Stimulated activated CD8-positive, alpha-beta memory T cell treated with anti-CD3 and anti-CD28 coated beads, Interleukin-12 subunit alpha, Interleukin-12 subunit beta, amount 100 ng/mL, for 24 hours (primary cell): ENCODE data around the gene FSD1L.

ENCODE experiments used
- DNase-seq: peaks from one replicate; pipeline ENCODE4 v3.0.0-alpha.2; 2020; ENCODE audit errors: extremely low read depth

Gene FSD1L

DNA sequence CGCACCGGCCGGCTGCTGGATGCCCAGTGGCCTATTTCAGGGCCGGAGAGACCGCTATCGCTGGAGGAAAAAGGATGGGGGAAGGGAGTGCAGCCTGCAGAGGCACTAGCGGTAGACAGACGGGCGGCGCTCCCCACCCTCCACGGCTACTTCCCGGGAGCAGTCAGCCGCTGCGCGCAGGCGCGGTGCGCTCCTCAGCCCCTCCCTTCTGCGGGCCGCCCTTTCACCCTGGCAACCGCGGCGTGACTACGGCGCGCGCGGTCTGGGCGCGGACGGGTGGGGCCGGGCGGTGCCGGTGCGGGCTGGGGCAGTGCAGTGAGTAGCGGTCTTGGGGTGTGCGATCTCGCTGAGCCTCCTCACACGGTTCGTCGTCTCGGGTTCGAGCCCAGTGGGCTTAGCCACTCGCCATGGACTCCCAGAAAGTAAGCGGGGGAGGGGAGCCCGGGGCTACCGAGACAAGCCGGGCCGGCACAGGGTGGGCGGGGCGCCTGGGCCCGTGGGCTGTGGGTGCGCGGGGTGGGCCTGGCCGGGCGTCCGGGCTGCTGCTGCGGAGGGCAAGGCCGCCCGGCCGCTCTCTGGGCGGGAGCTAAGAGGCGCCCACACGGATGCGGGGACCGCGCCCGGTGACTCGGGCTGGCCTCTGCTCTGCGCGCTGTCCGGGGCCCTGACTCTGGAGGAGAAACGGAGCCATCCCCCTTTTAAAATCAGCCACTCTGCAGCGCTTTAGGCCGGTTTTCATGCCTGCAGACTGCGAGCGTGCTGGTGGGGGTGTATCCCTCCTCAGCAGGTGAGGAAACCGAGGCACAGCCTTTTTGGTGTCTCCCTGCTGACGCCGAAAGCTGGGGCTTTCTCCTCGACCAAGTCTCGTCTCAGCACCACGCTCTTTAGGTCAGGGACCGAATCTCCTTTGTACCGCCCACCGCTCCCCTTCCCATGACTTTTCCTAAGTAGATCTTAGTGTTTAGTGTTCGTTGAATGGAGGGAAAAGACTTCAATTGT lies at the start of gene FSD1L:
TSS of gene FSD1L (plus strand) at position 221 of the 999 bp plus-strand sequence. CDS start at position 408, 187 bp downstream.
- DNase-seq = peak; percentile 59

DNA sequence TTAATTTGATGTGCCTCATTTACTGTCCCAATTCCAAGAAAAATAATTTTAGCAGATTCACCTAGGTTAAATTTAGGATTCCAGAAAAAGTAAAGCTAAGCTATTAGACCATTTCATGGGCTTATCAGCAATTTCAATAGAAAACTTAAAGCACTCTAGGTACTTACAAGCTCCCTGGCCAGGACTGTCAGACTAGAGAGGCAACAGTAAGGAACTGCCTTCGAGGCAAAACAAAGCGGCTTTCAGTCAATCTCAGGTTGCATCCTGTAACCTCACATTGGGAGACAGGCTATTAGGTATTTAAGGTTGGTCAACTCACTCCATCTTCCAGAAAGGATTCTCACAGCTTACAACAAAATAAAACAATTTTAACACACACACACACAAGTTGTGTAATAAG lies 48.7 kb upstream of the FSD1L start:
- no peak for DNase-seq

DNA sequence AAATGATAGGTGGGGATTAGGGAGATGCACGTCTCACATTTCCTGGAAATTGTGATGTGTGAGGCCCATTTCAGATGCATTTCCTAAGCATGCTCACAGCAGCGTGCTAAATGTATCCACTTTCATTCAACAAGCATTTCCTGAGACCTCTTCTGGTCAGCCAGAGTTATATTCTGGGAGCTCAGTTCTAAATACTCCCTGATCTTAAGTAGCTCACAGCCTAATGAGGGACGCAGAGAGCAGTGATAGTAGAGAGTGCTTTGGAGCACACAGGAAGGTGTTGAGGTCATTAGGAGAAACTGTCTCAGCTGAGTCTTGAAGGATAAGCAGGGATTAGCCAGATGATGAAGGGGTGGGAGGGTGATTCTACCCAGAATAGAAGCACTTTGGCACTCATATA lies 46.2 kb upstream of the FSD1L start:
- no peak for DNase-seq

DNA sequence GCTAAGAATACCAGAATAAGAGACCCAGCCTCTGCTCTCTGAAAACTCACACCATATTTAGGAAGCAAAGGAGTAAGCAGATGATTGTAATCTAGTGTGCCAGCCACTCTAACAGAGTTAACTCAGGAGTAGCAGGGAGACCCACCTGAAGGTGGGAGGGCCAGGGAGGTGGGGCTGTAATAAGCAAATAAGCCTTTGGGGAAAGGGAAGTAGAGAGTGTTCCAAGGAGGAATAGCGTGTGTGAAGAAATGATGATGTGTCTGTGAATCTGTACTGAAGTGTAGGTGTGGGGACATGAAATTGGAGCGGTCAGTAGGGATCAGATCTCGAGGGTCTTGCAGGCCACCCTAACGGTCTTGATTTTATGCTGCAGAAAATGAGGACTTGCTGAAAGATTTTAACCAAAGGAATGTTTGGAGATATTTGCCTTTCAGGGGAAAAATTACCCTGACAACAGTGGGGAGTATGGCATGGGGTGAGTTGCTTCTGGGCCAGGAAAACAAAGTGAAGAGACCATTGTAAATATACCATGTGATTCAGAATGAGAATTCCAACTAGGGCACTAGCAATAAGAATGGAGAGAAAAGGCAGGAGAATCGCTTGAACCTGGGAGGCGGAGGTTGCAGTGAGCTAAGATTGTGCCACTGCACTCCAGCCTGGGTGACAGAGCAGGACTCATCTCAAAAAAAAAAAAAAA lies 44.1 kb upstream of the FSD1L start:
- DNase-seq = no peak

DNA sequence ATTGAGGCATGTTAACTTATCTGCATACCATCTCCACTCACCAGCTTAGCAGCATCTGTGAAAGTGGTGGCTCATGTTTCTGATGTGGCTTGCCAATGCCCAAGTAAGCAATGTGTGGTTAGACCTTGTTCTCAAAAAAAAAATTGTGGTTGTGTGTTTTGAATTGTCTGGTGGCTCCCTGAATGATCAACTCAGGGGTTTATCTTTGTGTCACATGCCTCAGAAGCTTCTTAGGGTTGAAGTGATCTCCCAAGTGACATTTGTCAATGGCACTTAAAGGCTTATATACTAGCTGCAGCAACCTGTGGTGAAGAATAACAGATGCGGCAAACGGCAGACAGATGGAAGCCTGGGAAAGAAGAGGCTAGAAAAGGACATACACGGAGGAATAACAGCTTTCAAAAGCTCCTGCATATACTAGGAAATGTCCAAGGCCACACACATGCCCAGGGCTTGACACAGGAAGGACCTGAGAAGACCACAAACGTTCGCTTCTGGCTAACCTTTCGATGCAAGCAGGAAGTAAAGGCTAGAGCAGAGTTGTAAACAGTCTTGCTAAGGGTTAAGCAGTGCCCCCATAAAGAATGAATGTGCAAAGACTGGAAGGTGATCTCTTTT lies 42.2 kb upstream of the FSD1L start:
- peak; percentile 20 for DNase-seq

DNA sequence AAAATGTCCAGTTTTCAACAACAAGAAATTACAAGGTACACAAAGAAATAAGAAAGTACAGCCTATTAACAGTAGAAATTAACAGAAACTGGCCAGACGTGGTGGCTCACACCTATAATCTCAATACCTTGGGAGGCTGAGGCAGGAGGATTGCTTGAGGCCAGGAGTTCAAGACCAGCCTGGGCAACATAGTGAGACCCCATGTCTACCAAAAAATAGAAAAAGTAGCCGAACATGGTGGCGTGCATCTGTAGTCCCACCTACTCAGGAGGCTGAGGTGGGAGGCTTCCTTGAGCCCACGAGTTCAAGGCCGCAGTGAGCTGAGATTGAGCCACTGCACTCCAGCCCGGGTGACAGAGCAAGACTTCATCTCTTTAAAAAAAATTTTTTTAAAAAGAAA lies 41.5 kb upstream of the FSD1L start:
- no peak for DNase-seq

DNA sequence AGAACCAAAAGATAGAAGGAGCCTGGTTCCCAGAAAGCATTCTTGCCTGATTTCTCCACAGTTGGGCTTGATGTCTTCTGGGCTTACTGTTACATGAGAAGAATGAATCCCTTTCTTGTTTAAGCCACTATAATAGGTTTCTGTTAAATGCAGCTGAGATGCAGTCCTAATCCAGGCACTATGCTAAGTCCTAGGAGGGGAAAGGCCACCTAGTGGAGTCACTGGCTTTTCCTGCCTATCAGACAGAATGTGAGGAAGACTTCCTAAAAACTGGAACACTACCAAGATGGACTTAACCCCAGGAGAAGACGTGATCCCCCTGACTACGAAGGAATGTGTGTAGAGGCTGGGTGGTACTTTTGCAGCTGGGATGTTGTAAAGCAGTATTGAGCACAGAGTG lies 34.3 kb upstream of the FSD1L start:
- no peak for DNase-seq

DNA sequence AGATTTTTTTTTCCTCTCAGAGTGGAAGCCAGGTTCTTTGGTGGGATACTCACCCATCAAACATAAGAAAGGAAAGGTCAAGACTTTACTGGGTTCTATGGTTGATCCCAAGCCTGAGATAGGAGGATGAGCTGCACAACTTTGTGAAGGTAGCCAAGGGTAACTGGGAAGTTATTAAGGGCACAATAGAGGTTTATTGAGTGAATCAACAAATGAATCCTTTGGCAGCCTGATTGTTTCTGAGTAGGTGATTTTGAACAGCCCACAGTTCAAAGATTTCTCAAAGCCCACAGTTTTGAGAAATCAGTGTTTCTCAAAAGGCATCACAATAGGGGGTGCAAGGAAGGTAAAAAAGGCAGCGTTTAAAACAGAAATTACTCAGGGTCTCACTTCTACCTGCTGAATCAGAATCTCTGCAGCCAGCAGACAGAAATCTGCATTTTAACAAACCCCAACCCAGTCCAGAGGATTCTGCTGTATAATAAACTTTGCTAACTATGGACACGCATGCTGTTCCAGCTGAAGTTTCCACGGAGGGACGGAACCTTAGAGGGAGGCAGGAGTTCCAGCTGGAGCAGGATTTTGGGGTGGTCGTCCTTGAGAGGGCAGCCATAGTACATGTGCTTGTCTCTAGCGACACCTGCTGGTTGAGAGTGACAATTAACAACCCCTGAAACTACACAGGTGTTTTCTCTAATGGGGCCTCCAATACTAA lies 32.7 kb upstream of the FSD1L start:
- DNase-seq = peak; percentile 9

DNA sequence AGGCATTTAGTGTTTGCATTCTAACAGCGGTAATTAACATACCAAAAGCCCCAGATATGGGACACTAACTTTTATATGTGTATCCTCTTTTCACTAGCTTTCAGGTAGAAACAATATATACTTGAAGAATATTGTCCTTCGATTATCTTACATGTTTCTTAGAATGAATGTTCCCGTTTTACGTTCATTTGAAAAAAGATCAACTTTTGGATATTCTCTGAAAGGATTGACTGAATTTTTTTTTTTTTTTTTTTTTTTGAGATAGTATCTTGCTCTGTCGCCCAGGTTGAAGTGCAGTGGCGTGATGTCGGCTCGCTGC lies 32.2 kb upstream of the FSD1L start:
- DNase-seq = no peak

DNA sequence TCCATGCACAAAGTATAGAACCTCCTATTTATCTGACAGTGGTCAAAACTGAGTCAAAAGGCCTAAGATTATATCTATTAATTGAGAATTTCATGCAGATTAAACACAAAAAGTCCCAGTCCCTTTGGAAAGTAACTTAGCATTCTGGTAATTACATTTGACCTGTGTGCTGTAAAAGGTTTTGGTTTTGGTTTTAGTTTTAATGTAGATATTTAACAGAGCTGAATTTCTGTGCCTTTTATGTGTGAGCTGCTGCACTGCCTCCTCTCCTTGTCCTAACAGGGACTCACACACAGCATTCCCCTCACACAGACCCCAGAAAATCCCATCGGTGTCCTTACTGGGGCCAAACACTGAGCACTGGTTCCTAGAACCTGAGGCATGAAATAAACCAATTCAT lies 31.0 kb upstream of the FSD1L start:
- DNase-seq = no peak

DNA sequence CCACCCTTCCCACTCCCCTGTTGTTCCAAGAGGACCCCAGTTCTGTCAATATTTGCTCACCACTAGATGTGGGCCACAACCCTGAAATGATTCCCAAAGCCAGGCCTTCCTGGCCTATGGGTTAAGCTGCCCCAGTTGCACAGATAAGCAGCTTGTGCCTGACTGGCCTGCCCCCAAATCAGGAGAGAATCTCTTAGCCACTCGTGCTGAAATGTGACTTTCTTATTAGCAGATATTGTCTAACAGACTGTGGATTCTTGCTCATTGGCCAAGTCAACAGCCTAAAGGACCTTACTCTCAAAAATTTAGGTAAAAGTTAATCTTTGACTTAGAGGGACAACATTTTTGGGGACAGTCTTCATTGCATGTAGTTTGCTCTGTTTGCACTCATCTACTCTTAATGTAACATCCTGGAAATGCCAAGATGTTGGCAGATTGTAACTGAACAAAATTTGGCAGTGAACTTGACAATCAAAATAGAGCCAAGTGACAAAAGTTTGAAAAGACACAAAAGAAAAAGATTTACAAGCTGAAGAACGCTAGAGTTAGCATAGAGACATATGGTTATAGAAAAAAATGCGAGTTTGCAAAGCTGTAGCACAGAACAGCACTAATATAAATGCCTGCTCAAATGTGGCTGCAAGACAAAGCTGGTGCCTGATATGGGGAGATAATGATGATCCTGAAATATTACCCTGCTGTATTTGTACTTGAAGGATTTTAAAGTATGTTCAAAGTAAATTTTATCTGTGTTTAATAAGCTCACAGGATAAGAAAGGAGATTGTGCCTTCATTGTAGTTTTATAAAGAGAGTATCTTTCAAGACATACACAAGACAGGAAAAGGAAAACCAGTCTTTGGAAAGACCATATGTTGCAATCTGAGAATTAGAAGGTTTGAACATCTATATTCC lies 29.0 kb upstream of the FSD1L start:
- no peak for DNase-seq

DNA sequence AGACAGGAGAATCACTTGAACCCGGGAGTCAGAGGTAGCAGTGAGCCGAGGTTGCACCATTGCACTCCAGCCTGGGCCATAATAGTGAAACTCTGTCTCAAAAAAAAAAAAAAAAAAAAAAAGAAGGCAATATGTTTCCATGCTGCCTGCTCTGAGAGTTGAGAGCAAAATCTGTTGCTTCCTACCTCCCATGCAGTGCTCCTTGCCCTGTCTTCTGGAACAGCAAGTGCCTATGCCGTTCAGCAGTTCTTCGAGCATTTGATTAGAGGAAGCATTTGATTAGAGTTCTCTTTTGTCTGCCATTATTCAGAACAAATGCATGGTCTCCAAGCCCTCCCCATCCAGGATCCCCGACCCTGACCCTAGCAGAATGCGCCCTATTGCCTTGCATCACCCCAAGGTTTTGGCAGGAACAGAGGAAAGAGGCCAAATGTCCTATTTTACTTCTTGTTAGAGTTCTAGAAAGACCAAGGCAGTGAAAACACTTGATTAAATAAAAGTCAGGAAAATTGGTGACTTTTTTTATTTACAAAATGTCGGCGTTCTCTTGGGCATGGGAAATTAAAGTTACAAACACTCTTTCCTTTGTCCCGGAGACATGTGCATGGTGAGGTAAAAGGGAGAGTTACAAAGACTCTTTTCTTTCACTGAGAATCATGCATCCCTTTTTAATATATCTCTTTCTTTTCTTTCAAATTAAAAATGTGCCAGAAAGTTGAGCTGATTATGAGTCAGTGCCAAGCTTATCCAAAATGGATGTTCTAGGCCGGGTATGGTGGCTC lies 27.8 kb upstream of the FSD1L start:
- DNase-seq = no peak

DNA sequence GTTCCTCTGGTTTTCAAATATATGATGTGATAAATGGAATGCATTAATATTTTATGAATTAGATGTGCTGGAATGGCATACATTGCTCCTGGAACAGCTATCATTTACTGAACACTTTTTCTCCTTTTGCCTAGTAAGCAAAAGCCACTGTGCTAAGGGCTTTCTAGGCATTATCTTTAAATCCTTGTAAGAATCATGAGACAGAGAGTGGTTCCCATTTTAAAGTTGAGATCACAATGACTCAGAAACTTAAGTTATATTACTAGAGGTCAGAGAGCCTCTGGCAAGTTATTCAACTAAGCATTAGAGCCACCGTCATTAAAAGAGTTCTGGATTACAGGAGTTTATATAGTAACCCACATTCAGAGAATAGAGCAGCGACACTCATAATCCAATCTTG lies 26.7 kb upstream of the FSD1L start:
- DNase-seq = no peak

DNA sequence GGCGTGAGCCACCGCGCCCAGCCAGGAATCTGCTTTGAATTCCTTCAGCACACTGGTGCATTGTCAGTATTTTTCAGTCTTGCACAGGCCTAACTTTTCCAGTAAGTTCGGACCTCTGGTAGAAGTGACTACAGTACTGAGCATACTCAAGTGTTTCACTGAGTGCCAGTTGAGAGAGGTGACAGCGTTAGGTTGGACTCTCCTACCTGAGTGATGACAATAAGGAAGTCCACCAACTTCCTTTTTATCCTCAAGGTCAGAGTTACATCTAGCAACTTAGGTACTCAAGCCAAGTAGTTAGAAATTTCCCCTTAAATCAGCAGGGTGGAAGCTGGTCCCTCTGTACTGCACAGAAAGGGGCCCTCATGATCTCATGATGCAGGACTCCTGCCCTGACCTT lies 26.0 kb upstream of the FSD1L start:
- DNase-seq = no peak

DNA sequence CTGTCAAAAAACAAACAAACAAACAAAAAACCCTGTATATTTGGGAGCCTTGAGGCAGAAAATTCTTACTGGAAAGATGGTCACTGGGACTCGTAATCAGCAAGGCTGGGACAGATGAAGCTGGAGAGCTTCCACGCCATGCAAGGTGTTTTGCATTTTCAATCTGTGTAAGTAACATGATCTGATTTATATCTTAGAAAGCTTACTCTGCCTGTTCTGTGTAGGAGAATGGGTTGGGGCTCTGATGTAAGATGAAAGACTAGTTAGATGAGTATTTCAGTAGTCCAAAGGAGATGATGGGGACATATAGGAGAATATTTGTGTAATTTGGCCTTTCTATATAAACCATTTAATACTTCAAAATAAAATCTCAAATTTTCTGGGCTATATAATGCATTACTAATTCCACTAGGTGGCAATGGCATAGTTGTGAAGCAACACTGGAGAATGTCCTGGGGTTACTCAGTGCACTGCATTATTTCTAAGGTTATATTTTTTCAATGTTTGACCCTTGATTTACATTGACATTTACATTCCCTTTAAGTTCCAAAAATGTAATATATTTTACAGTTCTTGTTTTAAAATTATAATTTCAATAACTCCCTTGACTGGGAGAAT lies 21.9 kb upstream of the FSD1L start:
- DNase-seq = no peak

DNA sequence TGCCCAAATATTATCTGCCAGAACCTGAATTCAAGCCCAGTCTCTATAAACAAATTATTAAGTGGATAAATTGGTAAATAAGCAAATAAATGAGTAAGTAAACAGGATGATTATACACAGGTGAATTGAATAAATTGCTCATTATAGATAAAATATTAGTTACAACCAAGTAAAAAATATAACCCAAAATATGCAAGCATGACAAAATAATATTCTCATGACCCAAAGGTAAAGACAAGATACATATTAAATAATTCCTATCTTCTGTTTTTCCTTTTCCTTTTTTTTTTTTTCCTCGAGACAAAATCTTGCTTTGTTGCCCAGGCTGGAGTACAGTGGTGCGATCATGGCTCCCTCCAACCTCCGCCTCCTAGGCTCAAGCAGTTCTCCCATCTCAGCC lies 21.2 kb upstream of the FSD1L start:
- no peak for DNase-seq

DNA sequence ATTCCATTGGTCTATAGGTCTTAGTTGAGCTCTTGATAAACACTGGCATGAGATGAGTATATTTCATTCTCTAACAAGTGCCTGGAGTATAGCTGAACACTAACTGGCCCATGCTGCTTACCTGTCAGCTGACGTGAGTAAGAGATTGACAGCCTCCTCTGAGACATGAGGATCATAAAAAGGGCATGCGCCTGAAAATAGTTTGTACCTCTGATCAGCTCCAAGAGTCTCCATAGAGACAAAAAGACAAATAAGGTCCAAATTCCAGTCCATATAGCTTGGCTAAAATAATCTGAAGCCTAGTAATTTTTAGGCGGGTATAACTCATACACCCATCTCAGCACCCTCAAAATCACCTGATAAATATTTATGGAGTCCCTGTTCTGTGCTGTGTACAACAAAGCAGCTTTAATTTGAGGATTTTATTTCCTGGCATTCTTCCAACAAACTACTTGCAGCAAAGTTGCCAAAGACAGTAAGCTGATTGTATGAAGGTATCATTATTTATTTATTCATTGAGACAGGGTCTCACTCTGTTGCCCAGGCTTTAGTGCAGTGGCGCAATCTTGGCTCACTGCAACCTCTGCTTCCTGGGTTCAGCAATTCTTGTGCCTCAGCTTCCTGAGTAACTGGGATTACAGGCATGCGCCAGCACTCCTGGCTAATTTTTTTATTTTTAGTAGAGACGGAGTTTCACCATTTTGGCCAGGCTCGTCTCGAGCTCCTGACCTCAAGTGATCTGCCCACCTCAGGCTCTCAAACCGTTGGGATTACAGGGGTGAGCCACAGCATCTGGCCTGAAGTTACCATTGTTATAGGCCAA lies 16.2 kb upstream of the FSD1L start:
- no peak for DNase-seq

DNA sequence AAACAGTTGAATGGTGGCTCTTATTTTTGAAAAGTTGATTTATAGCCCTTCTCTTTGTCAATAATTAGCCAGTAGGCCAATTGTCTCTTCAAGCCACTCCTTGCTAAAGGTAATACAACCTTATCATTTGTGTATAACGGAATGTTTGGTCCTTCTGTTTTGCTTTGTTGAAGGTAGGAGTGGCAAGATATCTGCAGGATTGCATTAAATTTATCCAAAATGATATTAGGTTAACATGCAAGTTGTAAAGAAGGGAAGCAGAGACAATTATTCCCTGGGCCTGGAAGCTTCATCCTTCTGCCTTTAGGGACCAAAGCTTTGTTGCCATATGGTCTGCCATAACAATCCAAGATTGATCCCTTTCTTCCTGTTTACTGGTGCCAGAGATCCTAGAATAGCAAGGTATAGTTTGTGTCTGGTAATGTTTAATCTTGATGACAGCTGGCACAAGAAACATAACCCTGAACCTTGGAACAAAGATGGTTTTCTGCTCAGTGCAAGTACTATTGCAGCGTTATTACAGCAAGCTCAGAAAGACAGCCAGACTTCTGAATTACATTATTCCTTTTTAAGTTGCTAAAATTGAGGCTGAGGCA lies 15.5 kb upstream of the FSD1L start:
- DNase-seq = no peak

DNA sequence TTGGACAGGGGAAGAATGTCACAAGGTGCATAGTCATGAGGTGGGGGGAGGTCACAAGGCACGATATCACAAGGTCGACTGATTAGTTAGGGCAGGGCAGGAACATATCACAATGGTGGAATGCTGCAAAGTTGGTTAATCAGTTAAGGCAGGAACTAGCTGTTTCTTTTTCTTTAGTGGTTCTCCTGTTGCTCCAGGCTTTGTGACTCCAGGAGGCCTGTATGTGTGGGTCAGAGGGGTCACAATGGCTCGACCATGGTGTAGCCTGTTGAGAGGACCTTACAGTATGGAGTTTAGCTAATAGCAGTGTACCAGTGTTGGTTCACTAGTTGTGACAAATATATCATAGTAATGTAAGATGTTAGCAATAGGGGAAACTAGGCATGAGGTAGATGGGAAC lies 12.4 kb upstream of the FSD1L start:
- DNase-seq = no peak
